ENCODE data around the gene RAB27A.

RAB27A gene

DNA sequence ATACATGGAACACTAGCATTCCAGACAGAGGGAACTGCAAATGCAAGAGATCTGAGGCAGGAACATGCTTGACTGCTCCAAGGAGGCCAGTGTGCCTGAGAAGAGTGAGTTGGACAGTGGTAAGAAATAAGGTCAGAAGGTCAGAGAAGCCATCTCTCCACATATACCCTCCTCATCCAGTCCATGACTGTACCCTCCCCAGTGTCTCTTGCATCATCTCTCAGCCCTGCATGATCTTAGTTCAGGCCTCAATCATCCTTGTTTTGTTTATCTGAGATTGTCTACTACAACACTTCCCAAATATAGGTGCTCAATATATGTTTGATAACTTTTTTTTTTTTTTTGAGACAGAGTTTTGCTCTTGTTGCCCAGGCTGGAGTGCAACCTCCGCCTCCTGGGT lies 87.4 kb downstream of the RAB27A start:
- no peak overlapping the region for H2AFZ ChIP-seq (ENCODE audit: low read depth, low read length, severe bottlenecking)
- TF ChIP-seq EZH2phosphoT487 (conservative IDR thresholded peaks at IDR 0.05; ENCODE audit: low read length) = no peak
- TF ChIP-seq, protein P1, sequence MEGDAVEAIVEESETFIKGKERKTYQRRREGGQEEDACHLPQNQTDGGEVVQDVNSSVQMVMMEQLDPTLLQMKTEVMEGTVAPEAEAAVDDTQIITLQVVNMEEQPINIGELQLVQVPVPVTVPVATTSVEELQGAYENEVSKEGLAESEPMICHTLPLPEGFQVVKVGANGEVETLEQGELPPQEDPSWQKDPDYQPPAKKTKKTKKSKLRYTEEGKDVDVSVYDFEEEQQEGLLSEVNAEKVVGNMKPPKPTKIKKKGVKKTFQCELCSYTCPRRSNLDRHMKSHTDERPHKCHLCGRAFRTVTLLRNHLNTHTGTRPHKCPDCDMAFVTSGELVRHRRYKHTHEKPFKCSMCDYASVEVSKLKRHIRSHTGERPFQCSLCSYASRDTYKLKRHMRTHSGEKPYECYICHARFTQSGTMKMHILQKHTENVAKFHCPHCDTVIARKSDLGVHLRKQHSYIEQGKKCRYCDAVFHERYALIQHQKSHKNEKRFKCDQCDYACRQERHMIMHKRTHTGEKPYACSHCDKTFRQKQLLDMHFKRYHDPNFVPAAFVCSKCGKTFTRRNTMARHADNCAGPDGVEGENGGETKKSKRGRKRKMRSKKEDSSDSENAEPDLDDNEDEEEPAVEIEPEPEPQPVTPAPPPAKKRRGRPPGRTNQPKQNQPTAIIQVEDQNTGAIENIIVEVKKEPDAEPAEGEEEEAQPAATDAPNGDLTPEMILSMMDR (IDR thresholded peaks at IDR 0.05; ENCODE audit: insufficient read depth, low read length, poor library complexity, severe bottlenecking) = no peak
- H3K9ac ChIP-seq (ENCODE audit: low read length) = no peak overlapping the region

GRCh38 chr15:55198706-55199105 lies 90.9 kb downstream of the RAB27A start:
- Histone ChIP-seq H3K4me2 (ENCODE audit: low read depth, low read length, poor library complexity, severe bottlenecking) (no peak overlapping the region), H4K20me1 (ENCODE audit: low read depth, low read length) (peaks cover 18% of the 10 kb centered on the region; the same call in 1 of the 2 replicates), H3K9me2 (replicated peaks; ENCODE audit: insufficient read depth, low read length) (no peaks in the 10 kb centered on the region), H3K4me3 (ENCODE audit: insufficient read depth, low read length, poor library complexity, severe bottlenecking) (no peak overlapping the region), H3K27ac (ENCODE audit: low read depth, low read length) (no peak overlapping the region), H3F3A (ENCODE audit: insufficient read depth) (peaks cover 10% of the 10 kb centered on the region), H2AFZ (ENCODE audit: low read depth, low read length, severe bottlenecking) (no peak overlapping the region), H3K36me3 (ENCODE audit: low read length) (peaks cover 7% of the 10 kb centered on the region; the same call in 1 of the 2 replicates), H3K9me3 (ENCODE audit: insufficient read depth, low read length) (peaks cover 9% of the 10 kb centered on the region; the same call in 1 of the 2 replicates), H3K79me2 (ENCODE audit: insufficient read depth, low read length) (peaks cover 30% of the 10 kb centered on the region), H3K9ac (ENCODE audit: low read length) (no peak overlapping the region), H3K27me3 (ENCODE audit: low read length) (no peaks in the 10 kb centered on the region)
- TF ChIP-seq, protein P1 (IDR thresholded peaks at IDR 0.05; ENCODE audit: insufficient read depth, low read length, poor library complexity, severe bottlenecking) = no peak
- no peak for TF ChIP-seq EZH2phosphoT487 (conservative IDR thresholded peaks at IDR 0.05; ENCODE audit: low read length)

More for the DNA sequence above, 87.4 kb downstream of the RAB27A start:
- Histone ChIP-seq H3K79me2 (ENCODE audit: insufficient read depth, low read length) (no peaks in the 10 kb centered on the region), H3K4me2 (ENCODE audit: low read depth, low read length, poor library complexity, severe bottlenecking) (no peak overlapping the region), H4K20me1 (ENCODE audit: low read depth, low read length) (no peaks in the 10 kb centered on the region), H3K9me3 (ENCODE audit: insufficient read depth, low read length) (peaks cover 9% of the 10 kb centered on the region; the same call in 1 of the 2 replicates), H3K27ac (ENCODE audit: low read depth, low read length) (no peak overlapping the region), H3K9me2 (replicated peaks; ENCODE audit: insufficient read depth, low read length) (no peaks in the 10 kb centered on the region), H3K36me3 (ENCODE audit: low read length) (no peaks in the 10 kb centered on the region), H3K27me3 (ENCODE audit: low read length) (no peaks in the 10 kb centered on the region), H3F3A (ENCODE audit: insufficient read depth) (peaks cover 7% of the 10 kb centered on the region), H3K4me3 (ENCODE audit: insufficient read depth, low read length, poor library complexity, severe bottlenecking) (no peak overlapping the region)

DNA sequence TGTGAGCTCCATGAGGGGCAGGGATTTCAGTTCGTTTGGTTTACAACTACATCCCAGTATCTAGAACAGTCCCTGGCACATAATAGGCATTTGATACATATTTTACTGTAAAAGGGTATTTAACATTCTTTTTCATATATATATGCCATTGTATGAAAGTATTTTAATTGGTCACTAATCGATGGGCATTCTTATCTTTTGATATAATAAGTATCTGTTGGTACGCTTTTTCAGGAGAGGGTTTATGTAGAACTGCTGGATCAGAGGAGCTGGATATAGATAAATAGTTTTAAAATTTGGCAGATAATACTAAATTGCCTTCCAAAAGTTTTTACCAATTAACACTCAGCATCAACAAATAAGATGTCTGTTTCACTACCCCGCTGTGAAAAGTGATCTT lies 91.9 kb downstream of the RAB27A start:
- no peaks in the 10 kb centered on the region for H3K9me2 ChIP-seq (replicated peaks; ENCODE audit: insufficient read depth, low read length)
- TF ChIP-seq, protein P1 (IDR thresholded peaks at IDR 0.05; ENCODE audit: insufficient read depth, low read length, poor library complexity, severe bottlenecking) = no peak
- no peak for TF ChIP-seq EZH2phosphoT487 (conservative IDR thresholded peaks at IDR 0.05; ENCODE audit: low read length)
- H2AFZ ChIP-seq (ENCODE audit: low read depth, low read length, severe bottlenecking) = peak overlapping the region; percentile 94
- peaks cover 11% of the 10 kb centered on the region; the same call in 1 of the 2 replicates for H3K36me3 ChIP-seq (ENCODE audit: low read length)
- H3K79me2 ChIP-seq (ENCODE audit: insufficient read depth, low read length) = peaks cover 40% of the 10 kb centered on the region
- peaks cover 26% of the 10 kb centered on the region; the same call in 1 of the 2 replicates for H4K20me1 ChIP-seq (ENCODE audit: low read depth, low read length)
- peaks cover 10% of the 10 kb centered on the region for H3F3A ChIP-seq (ENCODE audit: insufficient read depth)
- H3K9me3 ChIP-seq (ENCODE audit: insufficient read depth, low read length) = peaks cover 9% of the 10 kb centered on the region; the same call in 1 of the 2 replicates
- H3K4me3 ChIP-seq (ENCODE audit: insufficient read depth, low read length, poor library complexity, severe bottlenecking) = peak overlapping the region; percentile 66
- H3K9ac ChIP-seq (ENCODE audit: low read length) = peak overlapping the region; percentile 79
- H3K27me3 ChIP-seq (ENCODE audit: low read length) = no peaks in the 10 kb centered on the region
- H3K4me2 ChIP-seq (ENCODE audit: low read depth, low read length, poor library complexity, severe bottlenecking) = peak overlapping the region; percentile 97
- H3K27ac ChIP-seq (ENCODE audit: low read depth, low read length) = peak overlapping the region; percentile 96

Data from SU-DHL-6 (cell line).